ENCODE results near the gene MZF1. TPM values are rescaled to one million over a fixed set of nuclear protein-coding genes. Genes with fewer than 3 reads are reported as not detected.

Gene MZF1
- total RNA-seq, 3 donors from 2014 or later, result 30.4 to 43.3 (median 36.1) TPM

- DNase-seq (peak in 2 of 3 donors; percentile 6 to 30), ATAC-seq (no peak)
- Histone ChIP-seq H3K36me3 (ENCODE audit: low read depth) (no peaks in the 10 kb centered on the region), H3K4me1 (ENCODE audit: low read depth) (peaks cover 17% of the 10 kb centered on the region), H3K4me3 (no peak overlapping the region), H3K9me3 (no peaks in the 10 kb centered on the region)
- TF ChIP-seq CTCF (IDR thresholded peaks at IDR 0.05), result no peak
- intact Hi-C loops (cut with DNase I, micrococcal nuclease), result no loop called here
These were observed 1.6 kb downstream of the MZF1 start for GRCh38 chr19:58571575-58571947.

GRCh38 chr19:58570770-58571574 lies 2.2 kb downstream of the MZF1 start:
- TF ChIP-seq CTCF (IDR thresholded peaks at IDR 0.05), result no peak
- no peaks in the 10 kb centered on the region for H3K9me3 ChIP-seq
- peak; percentile 12 to 61 (median 35) for DNase-seq
- peaks cover 17% of the 10 kb centered on the region for H3K4me1 ChIP-seq (ENCODE audit: low read depth)
- H3K4me3 ChIP-seq, result no peak overlapping the region
- intact Hi-C loops (cut with DNase I, micrococcal nuclease), result no loop called here
- H3K36me3 ChIP-seq (ENCODE audit: low read depth), result no peaks in the 10 kb centered on the region
- ATAC-seq, result no peak

- H3K36me3 ChIP-seq (ENCODE audit: low read depth), result no peaks in the 10 kb centered on the region
- no peak overlapping the region for H3K4me3 ChIP-seq
- intact Hi-C loops (cut with DNase I, micrococcal nuclease), result no loop called here
- no peak for ATAC-seq
- DNase-seq, result peak; percentile 8 to 48 (median 31)
- TF ChIP-seq CTCF (IDR thresholded peaks at IDR 0.05), result no peak
- H3K4me1 ChIP-seq (ENCODE audit: low read depth), result peaks cover 17% of the 10 kb centered on the region
- H3K9me3 ChIP-seq, result no peaks in the 10 kb centered on the region
These were observed 3.0 kb downstream of the MZF1 start for GRCh38 chr19:58569943-58570670.

DNA sequence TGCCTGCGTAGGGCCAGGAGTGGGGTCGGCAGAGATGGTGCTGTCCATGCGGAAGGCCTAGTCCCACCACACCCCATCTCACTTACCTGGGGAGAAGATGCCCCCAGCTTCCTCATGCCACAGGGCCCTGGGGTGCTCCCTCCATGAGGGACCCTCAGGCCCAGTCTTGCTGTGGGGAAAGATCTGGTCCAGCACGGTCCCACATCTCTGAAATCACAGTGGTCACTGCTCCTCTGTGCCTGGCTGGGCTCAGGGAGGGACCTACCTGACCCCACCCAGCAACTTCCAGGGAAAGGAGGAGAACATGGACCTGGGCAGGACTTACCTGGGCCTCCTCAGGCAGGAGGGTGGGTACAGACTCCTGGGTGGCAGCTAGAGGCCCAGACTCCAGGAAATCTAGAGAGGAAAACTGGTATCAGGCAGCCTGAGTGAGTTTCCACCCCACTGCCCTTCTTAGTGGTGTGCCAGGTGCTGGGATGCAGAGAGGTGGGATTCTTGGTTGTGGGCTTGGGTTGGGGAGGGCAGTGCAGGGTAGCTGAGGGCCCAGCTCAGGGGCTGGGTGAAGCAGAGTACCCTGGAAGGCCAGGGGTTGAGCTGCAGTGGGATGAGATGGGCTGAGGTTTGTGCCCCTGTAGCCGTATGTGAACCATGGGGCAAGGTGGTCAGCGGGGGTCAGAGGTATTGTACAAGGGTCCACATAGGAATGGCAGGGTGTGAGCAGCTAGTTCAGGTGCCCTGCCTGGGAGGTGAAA lies 3.8 kb downstream of the MZF1 start:
- no peaks in the 10 kb centered on the region for H3K9me3 ChIP-seq
- ATAC-seq, result no peak
- H3K4me3 ChIP-seq, result no peak overlapping the region

More for the DNA sequence above, 3.8 kb downstream of the MZF1 start:
- Histone ChIP-seq H3K36me3 (ENCODE audit: low read depth) (no peaks in the 10 kb centered on the region), H3K4me1 (ENCODE audit: low read depth) (peaks cover 14% of the 10 kb centered on the region)
- TF ChIP-seq CTCF (IDR thresholded peaks at IDR 0.05), result no peak
- intact Hi-C loops (cut with DNase I, micrococcal nuclease), result no loop called here
- DNase-seq, result peak; percentile 2 to 25 (median 21)
